OCI-LY3 (cell line): ENCODE measurements around the gene NCOA5.
A peak's percentile ranks its signal among the peaks of the same experiment; 100 is the strongest.

ENCODE experiments used
- H2AFZ ChIP-seq: fragments of 200-600, 300-600 bp; shearing (Covaris generic); 2 replicates; pipeline ENCODE4 v1.6.0; 2014; ENCODE audit warnings: antibody characterized with exemption, low read depth, low read length
- H3K27ac ChIP-seq: fragments of 200-600, 300-600 bp; sonication (generic); 2 replicates; pipeline ENCODE4 v1.5.1; 2014; ENCODE audit warnings: mild to moderate bottlenecking, low read length, moderate library complexity, mixed read lengths
- H3K27me3 ChIP-seq: fragments of 200-600, 300-600 bp; sonication (generic); 2 replicates; pipeline ENCODE4 v1.6.1; 2014; ENCODE audit warnings: low read depth, low read length, mixed read lengths
- H3K36me3 ChIP-seq: fragments of 200-600, 300-600 bp; sonication (generic); replicated peaks from 2 replicates; pipeline ENCODE3; 2014; ENCODE audit warnings: low read depth, low read length, mixed read lengths
- H3K4me1 ChIP-seq: fragments of 300-600, 200-600 bp; sonication (generic); 2 replicates; pipeline ENCODE4 v1.6.1; 2014; ENCODE audit warnings: low read length, mixed read lengths
- H3K4me2 ChIP-seq: fragments of 200-600, 300-600 bp; sonication (generic); 2 replicates; pipeline ENCODE4 v1.6.1; 2014; ENCODE audit warnings: low read length, mixed read lengths
- H3K4me3 ChIP-seq: fragments of 300-600, 200-600 bp; sonication (generic); 2 replicates; pipeline ENCODE4 v1.5.1; 2014; ENCODE audit warnings: antibody characterized with exemption, mild to moderate bottlenecking, low read length, moderate library complexity
- H3K79me2 ChIP-seq: fragments of 300-600, 200-600 bp; shearing (Covaris generic); 2 replicates; pipeline ENCODE4 v1.6.1; 2014; ENCODE audit warnings: mild to moderate bottlenecking, low read length, mixed read lengths
- H3K9ac ChIP-seq: fragments of 300-600, 200-600 bp; shearing (Covaris generic); 2 replicates; pipeline ENCODE4 v1.6.0; 2014; ENCODE audit warnings: mild to moderate bottlenecking, low read length, moderate library complexity
- H3K9me3 ChIP-seq: fragments of 200-600, 300-600 bp; shearing (Covaris generic); 2 replicates; pipeline ENCODE4 v1.6.1; 2014; ENCODE audit warnings: low read length, mixed read lengths; ENCODE audit not compliant: insufficient read depth
- H4K20me1 ChIP-seq: fragments of 200-600, 300-600 bp; sonication (generic); 2 replicates; pipeline ENCODE4 v1.6.1; 2016; ENCODE audit warnings: low read length, mixed read lengths; ENCODE audit not compliant: insufficient read depth
- CTCF ChIP-seq: fragments of 200-600, 300-600 bp; sonication (generic); IDR thresholded peaks from 2 replicates; pipeline ENCODE4 v1.5.1; 2014; ENCODE audit warnings: antibody characterized with exemption, low read length, low read depth
- EZH2phosphoT487 ChIP-seq: fragments of 200-600 bp; shearing (Covaris generic); IDR thresholded peaks from 2 replicates; pipeline ENCODE4 v1.6.1; 2018; ENCODE audit warnings: antibody characterized with exemption, mixed run types, low read depth

The NCOA5 gene

GRCh38 chr20:46021361-46022359, 68.1 kb downstream of the NCOA5 start:
- peak overlapping the region; percentile 64 for H3K9ac ChIP-seq

GRCh38 chr20:46020555-46020954, 69.2 kb downstream of the NCOA5 start:
- Histone ChIP-seq H3K27ac (no peak overlapping the region), H3K9me3 (no peaks in the 10 kb centered on the region), H2AFZ (no peak overlapping the region), H3K9ac (no peak overlapping the region), H3K4me1 (peaks cover 13% of the 10 kb centered on the region; the same call in 1 of the 2 replicates), H3K4me3 (no peak overlapping the region), H4K20me1 (peaks cover 16% of the 10 kb centered on the region), H3K79me2 (no peaks in the 10 kb centered on the region), H3K36me3 (no peaks in the 10 kb centered on the region), H3K4me2 (no peak overlapping the region), H3K27me3 (peaks cover 26% of the 10 kb centered on the region)
- TF ChIP-seq CTCF: no peak
- no peak for TF ChIP-seq EZH2phosphoT487

More at GRCh38 chr20:46021361-46022359, 68.1 kb downstream of the NCOA5 start:
- Histone ChIP-seq H3K36me3 (no peaks in the 10 kb centered on the region), H2AFZ (peak overlapping the region; percentile 74; the same call in 1 of the 2 replicates), H4K20me1 (peaks cover 19% of the 10 kb centered on the region), H3K27me3 (peaks cover 29% of the 10 kb centered on the region), H3K27ac (no peak overlapping the region), H3K4me1 (peaks cover 13% of the 10 kb centered on the region; the same call in 1 of the 2 replicates), H3K4me3 (peak overlapping the region; percentile 77), H3K79me2 (no peaks in the 10 kb centered on the region), H3K9me3 (no peaks in the 10 kb centered on the region), H3K4me2 (peak overlapping the region; percentile 99)
- peak; percentile 47; the same call in 1 of the 2 replicates for TF ChIP-seq CTCF
- no peak for TF ChIP-seq EZH2phosphoT487

- Histone ChIP-seq H3K79me2 (no peaks in the 10 kb centered on the region), H3K27me3 (peaks cover 15% of the 10 kb centered on the region), H3K9ac (no peak overlapping the region), H3K9me3 (no peaks in the 10 kb centered on the region), H3K4me3 (no peak overlapping the region), H3K27ac (no peak overlapping the region), H3K4me1 (peaks cover 23% of the 10 kb centered on the region), H4K20me1 (peaks cover 5% of the 10 kb centered on the region; the same call in 1 of the 2 replicates), H3K4me2 (no peak overlapping the region), H3K36me3 (no peaks in the 10 kb centered on the region), H2AFZ (no peak overlapping the region)
- TF ChIP-seq CTCF (no peak), EZH2phosphoT487 (no peak)
Observed at GRCh38 chr20:46018611-46019010, 71.2 kb downstream of the NCOA5 start.

- Histone ChIP-seq H3K4me1 (peaks cover 21% of the 10 kb centered on the region), H4K20me1 (no peaks in the 10 kb centered on the region), H3K79me2 (no peaks in the 10 kb centered on the region), H3K36me3 (no peaks in the 10 kb centered on the region), H3K27me3 (peaks cover 11% of the 10 kb centered on the region; the same call in 1 of the 2 replicates), H3K9me3 (no peaks in the 10 kb centered on the region), H3K4me3 (no peak overlapping the region), H3K9ac (no peak overlapping the region), H3K4me2 (no peak overlapping the region), H2AFZ (no peak overlapping the region), H3K27ac (no peak overlapping the region)
- no peak for TF ChIP-seq CTCF
- TF ChIP-seq EZH2phosphoT487: no peak
Observed at GRCh38 chr20:46018112-46018511, 71.7 kb downstream of the NCOA5 start.
